ENCODE data around the gene CDR2L. TPM values are rescaled to one million over a fixed set of nuclear protein-coding genes. Genes with fewer than 3 reads are reported as not detected.
"Not testable (repeated sequence)": the region's sequence is repeated elsewhere in the genome, so short reads cannot be mapped to it uniquely, and the experiment has no call there.

Gene CDR2L
- total RNA-seq, 4 donors from 2014 or later = 5.6 to 8.6 (median 6.9) TPM

GRCh38 chr17:75020331-75021110 lies 33.1 kb downstream of the CDR2L start:
- H3K27me3 ChIP-seq = no peaks in the 10 kb centered on the region
- H3K27ac ChIP-seq = no peak overlapping the region
- no peak for TF ChIP-seq POLR2A (IDR thresholded peaks at IDR 0.05)
- no peak for TF ChIP-seq EP300 (IDR thresholded peaks at IDR 0.05)
- TF ChIP-seq CTCF (IDR thresholded peaks at IDR 0.05) = no peak
- no peak for TF ChIP-seq POLR2AphosphoS5 (IDR thresholded peaks at IDR 0.05)
- DNase-seq (ENCODE audit: low spot score in 2 of 2) = no peak
- no peak overlapping the region for H3K4me3 ChIP-seq
- peaks cover 4% of the 10 kb centered on the region for H3K4me1 ChIP-seq
- H3K9me3 ChIP-seq = no peaks in the 10 kb centered on the region
- WGBS = 81% methylated on average over 19 of the region's 19 CpGs
- H3K36me3 ChIP-seq = peaks cover 55% of the 10 kb centered on the region

- Histone ChIP-seq H3K36me3 (peaks cover 27% of the 10 kb centered on the region), H3K27me3 (no peaks in the 10 kb centered on the region), H3K4me3 (no peak overlapping the region), H3K27ac (no peak overlapping the region), H3K4me1 (peaks cover 19% of the 10 kb centered on the region), H3K9me3 (no peaks in the 10 kb centered on the region)
- DNase-seq (ENCODE audit: low spot score in 2 of 2) = no peak
- 89% methylated on average over 10 of the region's 10 CpGs for WGBS
- TF ChIP-seq CTCF (IDR thresholded peaks at IDR 0.05) (no peak), EP300 (IDR thresholded peaks at IDR 0.05) (no peak), POLR2AphosphoS5 (IDR thresholded peaks at IDR 0.05) (no peak), POLR2A (IDR thresholded peaks at IDR 0.05) (no peak)
Observed at GRCh38 chr17:75024686-75025397, 37.4 kb downstream of the CDR2L start.

- H3K36me3 ChIP-seq = peaks cover 23% of the 10 kb centered on the region
- not testable (repeated sequence) for H3K27ac ChIP-seq; H3K9me3 ChIP-seq; H3K27me3 ChIP-seq; DNase-seq (ENCODE audit: low spot score in 2 of 2); H3K4me3 ChIP-seq
- 90% methylated on average over 6 of the region's 9 CpGs for WGBS
- peaks cover 16% of the 10 kb centered on the region for H3K4me1 ChIP-seq
Observed at GRCh38 chr17:75025398-75025734, 37.9 kb downstream of the CDR2L start.

- WGBS = 62% methylated on average over 2 of the region's 2 CpGs
- not testable (repeated sequence) for DNase-seq (ENCODE audit: low spot score in 2 of 2); H3K9me3 ChIP-seq; H3K4me3 ChIP-seq; H3K27me3 ChIP-seq
- Histone ChIP-seq H3K4me1 (peaks cover 16% of the 10 kb centered on the region), H3K36me3 (peaks cover 10% of the 10 kb centered on the region), H3K27ac (peak overlapping the region; percentile 4)
Observed at GRCh38 chr17:75026650-75027049, 39.2 kb downstream of the CDR2L start.

- DNase-seq (ENCODE audit: low spot score in 2 of 2) = no peak
- TF ChIP-seq EP300 (IDR thresholded peaks at IDR 0.05) (no peak), CTCF (IDR thresholded peaks at IDR 0.05) (no peak), POLR2A (IDR thresholded peaks at IDR 0.05) (no peak), POLR2AphosphoS5 (IDR thresholded peaks at IDR 0.05) (no peak)
- peaks cover 45% of the 10 kb centered on the region for H3K4me1 ChIP-seq
- no peaks in the 10 kb centered on the region for H3K9me3 ChIP-seq
- H3K27me3 ChIP-seq = no peaks in the 10 kb centered on the region
- H3K36me3 ChIP-seq = no peaks in the 10 kb centered on the region
- H3K27ac ChIP-seq = no peak overlapping the region
- 92% methylated on average over 8 of the region's 8 CpGs for WGBS
- no peak overlapping the region for H3K4me3 ChIP-seq
Observed at GRCh38 chr17:75030161-75030560, 42.7 kb downstream of the CDR2L start.

GRCh38 chr17:75031972-75032719 lies 44.7 kb downstream of the CDR2L start:
- 9% methylated on average over 10 of the region's 10 CpGs for WGBS
- TF ChIP-seq CTCF (IDR thresholded peaks at IDR 0.05) = no peak
- TF ChIP-seq POLR2AphosphoS5 (IDR thresholded peaks at IDR 0.05) = peak in 1 of 3 donors; percentile 22
- no peaks in the 10 kb centered on the region for H3K9me3 ChIP-seq
- no peaks in the 10 kb centered on the region for H3K27me3 ChIP-seq
- H3K4me3 ChIP-seq = peak overlapping the region; percentile 59
- H3K36me3 ChIP-seq = no peaks in the 10 kb centered on the region
- peak overlapping the region; percentile 85 for H3K27ac ChIP-seq
- H3K4me1 ChIP-seq = peaks cover 53% of the 10 kb centered on the region
- DNase-seq (ENCODE audit: low spot score in 2 of 2) = peak; percentile 93
